ENCODE data around the gene GPR108. TPM values are rescaled to one million over a fixed set of nuclear protein-coding genes. Genes with fewer than 3 reads are reported as not detected.

GPR108 gene
- total RNA-seq, 1 donor from 2014 or later = 72.8 TPM

- DNase-seq (ENCODE audit: low spot score, unreplicated experiment) = no peak
- TF ChIP-seq CTCF (IDR thresholded peaks at IDR 0.05; ENCODE audit: unreplicated experiment) = no peak
- Mint-ChIP-seq H3K27ac (no peak overlapping the region), H3K27me3 (peaks cover 3% of the 10 kb centered on the region), H3K4me1 (ENCODE audit: low read depth) (no peaks in the 10 kb centered on the region), H3K9me3 (ENCODE audit: low read depth) (no peaks in the 10 kb centered on the region), H3K4me3 (ENCODE audit: low read depth) (no peak overlapping the region), H3K36me3 (ENCODE audit: insufficient read depth) (no peaks in the 10 kb centered on the region)
Measured at GRCh38 chr19:6690160-6690885, 47.1 kb downstream of the GPR108 start.

GRCh38 chr19:6687114-6687513 is 50.3 kb downstream of the GPR108 start:
- no peak for TF ChIP-seq CTCF (IDR thresholded peaks at IDR 0.05; ENCODE audit: unreplicated experiment)
- Mint-ChIP-seq H3K4me1 (ENCODE audit: low read depth) (no peaks in the 10 kb centered on the region), H3K27me3 (peaks cover 3% of the 10 kb centered on the region), H3K4me3 (ENCODE audit: low read depth) (no peak overlapping the region), H3K36me3 (ENCODE audit: insufficient read depth) (no peaks in the 10 kb centered on the region), H3K27ac (no peak overlapping the region), H3K9me3 (ENCODE audit: low read depth) (no peaks in the 10 kb centered on the region)
- no peak for DNase-seq (ENCODE audit: low spot score, unreplicated experiment)

- Mint-ChIP-seq H3K4me1 (ENCODE audit: low read depth) (no peaks in the 10 kb centered on the region), H3K4me3 (ENCODE audit: low read depth) (no peak overlapping the region), H3K36me3 (ENCODE audit: insufficient read depth) (no peaks in the 10 kb centered on the region), H3K9me3 (ENCODE audit: low read depth) (no peaks in the 10 kb centered on the region), H3K27ac (no peak overlapping the region), H3K27me3 (peaks cover 3% of the 10 kb centered on the region)
- no peak for DNase-seq (ENCODE audit: low spot score, unreplicated experiment)
- TF ChIP-seq CTCF (IDR thresholded peaks at IDR 0.05; ENCODE audit: unreplicated experiment) = no peak
Measured at GRCh38 chr19:6686628-6686975, 50.8 kb downstream of the GPR108 start.

GRCh38 chr19:6685962-6686627 is 51.3 kb downstream of the GPR108 start:
- DNase-seq (ENCODE audit: low spot score, unreplicated experiment) = no peak
- no peak overlapping the region for H3K27ac Mint-ChIP-seq

GRCh38 chr19:6685482-6685881 is 51.9 kb downstream of the GPR108 start:
- no peaks in the 10 kb centered on the region for H3K9me3 Mint-ChIP-seq (ENCODE audit: low read depth)
- H3K4me3 Mint-ChIP-seq (ENCODE audit: low read depth) = no peak overlapping the region
- H3K4me1 Mint-ChIP-seq (ENCODE audit: low read depth) = no peaks in the 10 kb centered on the region
- TF ChIP-seq CTCF (IDR thresholded peaks at IDR 0.05; ENCODE audit: unreplicated experiment) = no peak
- no peak overlapping the region for H3K27ac Mint-ChIP-seq
- no peak for DNase-seq (ENCODE audit: low spot score, unreplicated experiment)
- H3K36me3 Mint-ChIP-seq (ENCODE audit: insufficient read depth) = no peaks in the 10 kb centered on the region
- peaks cover 6% of the 10 kb centered on the region for H3K27me3 Mint-ChIP-seq

More at GRCh38 chr19:6685962-6686627, 51.3 kb downstream of the GPR108 start:
- Mint-ChIP-seq H3K36me3 (ENCODE audit: insufficient read depth) (no peaks in the 10 kb centered on the region), H3K4me1 (ENCODE audit: low read depth) (no peaks in the 10 kb centered on the region), H3K4me3 (ENCODE audit: low read depth) (no peak overlapping the region), H3K9me3 (ENCODE audit: low read depth) (no peaks in the 10 kb centered on the region), H3K27me3 (peaks cover 3% of the 10 kb centered on the region)
- TF ChIP-seq CTCF (IDR thresholded peaks at IDR 0.05; ENCODE audit: unreplicated experiment) = no peak

Measured in progenitor cell of endocrine pancreas (in vitro differentiated cells).